ENCODE data around the gene SELE. TPM values are rescaled to one million over a fixed set of nuclear protein-coding genes. Genes with fewer than 3 reads are reported as not detected.

The SELE gene
- total and polyA plus RNA-seq, 2 of the 8 experiments (the other 6 are each of a cell fraction or from before 2014, with no cell fraction given): not detected

GRCh38 chr1:169739980-169740379 is 6.1 kb upstream of the SELE start (continued):
- no peak for TF ChIP-seq CHD7 (IDR thresholded peaks at IDR 0.05; ENCODE audit: insufficient replicate concordance, low read length)
- no peak for TF ChIP-seq SAP30 (IDR thresholded peaks at IDR 0.05; ENCODE audit: insufficient read depth, insufficient replicate concordance, low read length)
- no peak for TF ChIP-seq TAF7 (optimal IDR thresholded peaks at IDR 0.05; ENCODE audit: borderline replicate concordance, low read depth, low read length)
- no peak for TF ChIP-seq KDM4A (IDR thresholded peaks at IDR 0.05; ENCODE audit: low read depth, low read length, severe bottlenecking)
